LHCN-M2 (cell line): Measurements from ENCODE around the gene LMO7. TPM values are rescaled to one million over a fixed set of nuclear protein-coding genes. Genes with fewer than 3 reads are reported as not detected.

ENCODE experiments used
- DNase-seq: peaks from one replicate; pipeline ENCODE4 v3.0.0-alpha.2; 2012; ENCODE audit warnings: low read depth
- total RNA-seq: library from RNA; depleted of rRNA; stranded (reverse); fragments of >200 nt; gene quantifications from 2 replicates; pipeline ENCODE4 v1.2.3, GENCODE V29; 2014

Gene LMO7
- total RNA-seq, 1 experiment from 2014 or later = 395 TPM

DNA sequence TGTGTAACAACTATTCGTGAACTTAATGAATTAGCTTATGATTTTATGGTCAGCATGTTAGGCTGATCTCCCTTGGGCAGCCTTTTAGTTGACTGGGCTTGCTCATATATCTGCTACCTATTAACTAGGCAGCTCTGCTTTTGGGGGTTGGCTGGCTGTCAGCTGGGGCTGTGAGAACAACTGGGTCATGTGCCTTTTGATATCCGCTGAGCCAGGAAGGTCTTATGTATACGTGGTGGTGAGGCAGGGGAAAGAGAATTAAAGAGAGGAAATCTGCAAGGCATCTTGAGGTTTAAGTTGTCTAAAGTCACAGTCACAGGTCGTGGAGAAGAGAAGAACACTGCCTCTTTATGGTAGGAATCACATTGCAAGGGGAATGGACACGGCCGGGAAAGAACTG, 206.9 kb downstream of the LMO7 start:
- no peak for DNase-seq

DNA sequence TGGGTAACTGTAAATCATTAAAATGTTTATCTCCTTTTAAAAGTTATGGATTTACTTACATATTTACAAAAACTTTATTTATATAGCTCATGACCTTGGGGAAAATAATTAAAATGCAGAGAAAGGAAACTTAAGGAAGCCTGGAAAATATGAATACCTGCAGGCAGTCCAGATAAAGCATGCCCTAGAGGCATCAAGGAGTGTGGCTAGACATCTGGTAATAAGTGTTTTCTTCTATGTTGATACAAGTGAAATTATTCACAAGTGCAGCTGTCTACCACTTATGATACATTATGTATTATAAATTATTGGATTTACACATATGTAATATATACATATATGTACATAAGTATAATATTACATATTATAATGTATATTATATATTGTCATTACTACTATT, 207.9 kb downstream of the LMO7 start:
- DNase-seq = no peak

DNA sequence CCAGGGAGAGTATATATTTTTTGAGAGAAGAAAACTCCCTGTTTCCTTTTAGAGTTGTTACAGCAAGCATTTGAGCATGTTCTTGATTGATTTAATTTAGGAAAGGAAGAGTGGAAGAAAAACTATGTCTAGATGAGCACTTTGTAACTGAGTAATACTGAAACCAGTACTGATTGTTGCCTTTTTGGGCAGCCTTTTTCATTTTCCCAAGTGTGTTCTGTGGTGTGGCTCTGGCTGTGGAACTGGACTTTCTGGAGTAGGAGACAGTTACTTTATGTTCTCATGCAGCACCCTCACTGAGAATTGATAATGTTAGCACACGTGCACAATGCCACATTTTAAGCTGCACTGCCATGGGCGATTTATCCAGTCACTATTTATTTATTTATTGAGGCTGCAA, 211.5 kb downstream of the LMO7 start:
- no peak for DNase-seq

DNA sequence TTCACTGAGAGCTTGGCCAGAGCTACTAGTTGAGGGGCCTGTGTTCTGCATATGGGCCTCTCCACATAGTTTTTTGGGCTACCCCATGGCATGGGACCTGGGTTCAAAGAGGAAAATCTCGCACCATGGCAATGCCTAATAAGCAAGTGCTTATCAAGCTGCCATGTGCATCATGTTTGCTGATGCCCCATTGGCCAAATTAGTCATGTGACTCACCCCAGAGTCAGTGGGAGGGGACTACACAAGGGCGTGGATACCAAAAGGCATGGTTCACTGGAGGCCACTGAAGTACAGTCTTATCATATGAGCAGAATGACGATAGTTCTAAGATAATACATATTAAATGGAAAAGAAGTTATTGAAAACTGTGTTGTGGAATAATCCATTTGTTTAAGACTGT, 214.8 kb downstream of the LMO7 start:
- peak; percentile 36 for DNase-seq

DNA sequence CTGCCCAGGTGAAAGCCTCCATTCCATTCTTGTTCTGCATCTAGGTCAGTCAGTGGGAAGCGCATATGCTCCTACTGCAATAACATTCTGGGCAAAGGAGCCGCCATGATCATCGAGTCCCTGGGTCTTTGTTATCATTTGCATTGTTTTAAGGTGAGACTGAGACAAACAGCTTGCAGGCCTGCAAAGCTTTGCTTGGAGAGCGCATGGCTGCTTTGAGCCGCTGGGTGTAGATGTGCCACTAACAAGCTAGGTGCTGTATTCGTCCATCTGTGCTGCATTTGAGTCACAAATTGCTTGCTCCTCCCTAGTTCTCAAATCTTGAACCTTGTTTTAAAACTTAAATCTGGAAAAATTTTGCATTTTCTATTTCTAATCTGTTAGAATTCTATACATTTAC, 219.1 kb downstream of the LMO7 start:
- DNase-seq = no peak

DNA sequence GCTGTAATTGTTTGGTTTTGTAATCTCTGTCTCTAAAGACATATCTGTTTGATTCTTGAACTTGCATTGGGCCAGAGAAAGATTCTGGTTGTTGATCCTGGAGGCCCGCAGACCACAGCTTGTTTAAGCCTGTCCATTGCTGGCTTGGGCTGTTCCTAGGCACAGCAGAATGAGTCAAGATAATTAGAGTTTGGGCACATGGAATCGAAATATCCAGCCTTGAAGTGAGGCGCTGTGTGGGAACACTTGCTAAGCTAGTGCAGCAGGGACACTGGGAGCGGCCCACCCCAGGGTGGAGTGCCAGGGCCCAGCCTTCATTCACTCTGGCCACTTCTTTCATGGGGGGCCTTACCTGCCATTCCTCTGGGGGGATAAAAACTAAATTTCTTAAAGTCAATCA, 219.7 kb downstream of the LMO7 start:
- DNase-seq = no peak

DNA sequence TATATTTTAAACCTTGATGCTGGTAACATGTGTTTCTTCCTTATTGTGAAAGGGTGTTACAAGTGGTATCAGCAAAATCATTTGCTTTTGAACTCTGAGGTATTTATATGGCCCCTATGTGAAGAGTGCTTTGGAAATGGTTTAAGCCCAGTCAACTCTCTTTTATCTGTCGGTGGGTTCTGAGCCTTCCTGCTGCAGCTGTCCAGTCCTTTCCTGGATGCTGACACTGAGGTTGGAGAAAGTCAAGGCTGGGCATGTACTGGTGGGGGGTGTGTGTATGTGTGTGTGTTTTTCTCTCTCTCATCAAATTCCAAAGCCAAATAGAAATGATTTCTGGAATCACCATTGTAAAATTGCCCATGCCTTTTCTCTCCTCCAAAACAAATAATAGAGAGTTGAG, 221.2 kb downstream of the LMO7 start:
- DNase-seq = no peak

DNA sequence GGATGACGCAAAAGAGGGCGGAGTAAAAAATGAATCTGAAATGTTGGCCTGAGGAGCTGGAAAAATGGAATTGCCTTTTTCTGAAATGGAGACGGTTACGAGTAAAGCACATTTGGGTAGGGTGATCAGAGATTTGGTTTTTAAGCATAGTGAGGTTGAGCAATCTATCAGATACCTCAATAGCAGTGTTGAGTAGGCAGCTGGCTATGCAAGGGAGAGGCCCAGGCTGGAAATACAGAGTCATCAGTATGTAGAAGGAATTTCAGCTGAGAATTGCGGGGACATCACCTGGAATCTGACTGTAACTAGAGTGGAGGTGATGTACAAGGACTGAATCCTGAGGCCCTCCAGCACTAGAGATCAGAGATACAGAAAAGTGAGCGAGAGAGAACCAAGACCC, 224.8 kb downstream of the LMO7 start:
- no peak for DNase-seq

DNA sequence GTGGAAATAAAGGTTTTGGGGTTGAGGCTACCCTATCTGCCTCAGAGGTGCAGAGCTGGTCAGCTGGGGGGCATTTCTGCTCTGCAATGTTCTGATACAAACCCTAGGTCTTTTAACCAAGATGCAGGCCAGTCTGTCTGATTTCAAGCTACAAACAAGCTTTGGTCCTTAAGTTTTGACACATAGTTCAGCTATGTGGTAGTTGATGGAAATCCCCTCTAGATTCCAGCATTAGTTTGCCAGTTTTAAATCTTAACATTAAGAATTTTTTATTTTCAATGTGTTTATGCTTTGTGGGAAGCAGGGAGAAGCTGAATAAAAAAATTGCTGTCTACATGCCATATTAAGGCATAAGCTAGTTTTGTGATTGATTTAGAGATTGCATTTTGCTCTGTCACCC, 225.7 kb downstream of the LMO7 start:
- no peak for DNase-seq

DNA sequence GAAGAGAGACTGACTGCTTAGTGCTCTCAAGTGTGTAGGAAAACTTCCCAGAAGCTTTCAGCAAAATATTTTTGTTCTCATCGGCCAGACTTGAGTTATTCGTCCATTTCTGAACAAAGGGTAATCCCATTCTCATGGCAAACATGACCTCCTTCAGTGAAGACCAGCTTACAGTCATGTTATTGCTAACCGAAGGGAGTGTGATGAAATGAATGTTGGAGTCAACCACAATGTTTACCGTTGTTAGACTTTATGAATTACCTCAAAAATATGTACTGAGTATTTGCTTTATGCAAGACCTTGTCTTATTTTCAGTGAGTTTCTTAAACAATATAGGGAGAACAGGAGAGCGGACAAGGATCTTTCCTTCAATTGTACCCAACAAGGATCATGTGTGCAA, 228.6 kb downstream of the LMO7 start:
- peak; percentile 59 for DNase-seq

DNA sequence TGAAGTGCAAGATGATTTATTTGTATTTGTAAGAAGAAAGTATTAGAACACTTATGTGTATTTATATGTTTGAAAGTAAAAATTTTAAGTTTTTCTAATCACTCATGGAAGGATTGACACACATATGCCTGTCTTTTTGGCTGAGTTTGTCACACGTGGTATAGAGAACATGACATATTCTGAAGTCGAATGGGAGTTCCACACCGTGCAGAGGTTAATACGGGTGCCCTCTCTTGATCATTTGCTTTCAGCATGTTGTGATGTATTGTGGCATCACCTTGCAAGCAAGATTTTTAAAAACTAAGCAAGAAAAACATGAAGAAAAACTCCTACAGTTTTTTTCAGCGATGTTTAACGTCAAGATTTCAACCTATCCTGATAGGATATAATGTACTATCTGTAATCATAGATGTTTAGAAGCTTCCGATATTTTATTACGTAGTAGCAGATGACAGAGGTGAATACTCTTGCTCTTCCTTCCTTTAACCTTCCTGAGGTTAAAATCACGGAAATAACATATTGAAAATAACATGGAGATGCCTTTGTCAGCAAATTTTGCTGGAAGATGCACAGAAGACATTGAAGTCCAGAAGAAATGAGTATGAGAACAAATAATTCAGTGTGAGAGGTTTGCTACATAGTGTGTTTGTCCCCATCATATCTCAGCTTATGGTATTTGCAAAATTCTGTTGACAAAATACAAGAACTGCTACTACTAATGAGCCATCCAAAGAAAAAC, 231.4 kb downstream of the LMO7 start:
- DNase-seq = no peak

DNA sequence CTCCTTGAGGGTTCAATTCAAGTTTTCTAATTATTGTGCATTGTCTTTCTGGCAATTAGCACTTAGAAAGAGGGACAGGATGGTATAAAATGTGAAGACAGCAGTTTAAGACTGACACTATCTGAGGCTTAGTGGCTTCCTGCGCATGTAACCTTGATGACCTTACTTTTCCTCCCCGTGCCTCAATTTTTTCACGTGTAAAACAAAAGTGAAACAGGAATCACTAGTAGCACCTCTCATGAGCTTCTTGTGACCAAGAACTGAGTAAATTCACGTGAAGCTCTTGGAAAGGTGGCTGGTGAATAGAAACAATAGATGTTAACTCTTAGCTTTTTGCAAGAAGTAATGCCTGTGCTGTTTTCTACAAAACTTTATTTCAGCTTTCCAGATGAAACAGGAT, 233.9 kb downstream of the LMO7 start:
- DNase-seq = no peak

DNA sequence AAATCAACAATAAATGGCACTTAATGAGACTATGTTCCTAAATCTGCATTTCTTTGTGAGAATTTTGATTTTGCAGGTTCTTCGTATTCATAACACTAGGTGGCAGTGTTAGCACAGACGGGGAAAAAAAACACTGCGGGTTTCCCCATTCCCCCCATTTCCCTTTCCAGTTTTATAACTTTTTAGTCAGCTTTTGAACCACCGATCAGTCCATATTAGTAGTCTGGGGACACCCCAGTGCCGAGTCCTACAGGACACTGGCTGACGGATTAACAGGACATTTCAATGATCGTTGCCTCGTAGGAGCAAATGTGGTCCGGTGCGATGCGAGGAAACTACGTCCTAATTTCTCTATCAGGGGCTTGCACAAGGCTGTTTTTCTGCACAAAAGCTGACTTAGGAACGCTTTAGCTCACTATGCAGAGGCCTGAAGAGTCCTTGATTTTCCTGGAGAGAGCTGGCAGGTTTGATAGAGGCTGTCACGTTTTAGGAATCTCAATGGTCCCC, 234.3 kb downstream of the LMO7 start:
- peak; percentile 54 for DNase-seq

DNA sequence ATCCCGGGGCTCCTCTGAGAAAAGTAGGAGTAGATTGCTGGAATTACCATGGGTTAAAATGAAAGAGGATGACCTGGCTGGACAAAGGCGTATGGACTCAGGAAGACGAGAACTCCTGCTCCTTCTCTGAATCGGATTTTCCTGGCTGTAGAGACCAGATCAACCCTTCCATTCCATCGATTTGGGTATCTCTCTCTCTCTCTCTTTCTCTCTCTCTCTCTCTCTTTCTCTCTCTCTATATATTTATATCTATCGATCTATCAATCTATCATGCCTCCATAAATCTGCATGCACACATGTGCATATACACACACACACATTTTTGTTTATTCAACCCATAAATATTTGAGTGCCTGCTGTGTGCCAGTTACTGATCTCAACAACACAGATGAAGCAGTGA, 234.9 kb downstream of the LMO7 start:
- DNase-seq = no peak

DNA sequence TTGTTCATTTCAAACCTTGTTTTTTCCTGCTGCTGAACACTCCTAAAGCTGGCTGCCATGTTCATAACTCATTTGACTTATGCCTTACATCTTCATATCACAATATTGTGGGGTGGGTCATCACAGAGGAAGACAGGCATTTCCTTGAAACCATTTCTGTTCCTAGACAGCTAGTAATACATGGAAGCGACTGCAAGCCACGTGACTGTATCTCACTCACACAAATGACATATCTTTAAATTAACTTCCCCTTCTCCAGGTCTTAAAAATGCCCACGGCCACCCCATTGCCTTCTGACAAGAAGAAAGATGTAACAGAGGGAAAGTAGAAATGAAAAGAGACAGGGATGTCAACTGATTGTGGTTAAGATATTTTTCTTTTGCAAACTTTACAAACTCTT, 236.8 kb downstream of the LMO7 start:
- DNase-seq = no peak

DNA sequence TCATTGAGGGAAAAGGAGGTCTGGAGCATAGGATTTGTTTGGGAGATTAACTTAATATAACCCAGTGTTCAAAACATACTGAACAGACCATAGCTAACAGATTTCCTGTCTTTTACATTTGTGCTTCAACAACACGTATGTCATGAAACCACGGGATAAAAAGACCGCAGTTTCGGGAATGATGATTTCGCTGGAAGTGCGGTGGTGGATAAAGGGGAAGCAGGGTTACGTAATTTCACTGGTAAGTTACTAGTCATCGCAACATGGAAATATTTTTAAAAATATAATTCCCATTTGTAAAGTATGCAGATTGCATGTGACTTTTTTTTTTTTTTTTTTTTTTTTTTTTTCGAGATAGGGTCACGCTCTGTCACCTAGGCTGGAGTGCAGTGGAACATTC, 237.4 kb downstream of the LMO7 start:
- no peak for DNase-seq

DNA sequence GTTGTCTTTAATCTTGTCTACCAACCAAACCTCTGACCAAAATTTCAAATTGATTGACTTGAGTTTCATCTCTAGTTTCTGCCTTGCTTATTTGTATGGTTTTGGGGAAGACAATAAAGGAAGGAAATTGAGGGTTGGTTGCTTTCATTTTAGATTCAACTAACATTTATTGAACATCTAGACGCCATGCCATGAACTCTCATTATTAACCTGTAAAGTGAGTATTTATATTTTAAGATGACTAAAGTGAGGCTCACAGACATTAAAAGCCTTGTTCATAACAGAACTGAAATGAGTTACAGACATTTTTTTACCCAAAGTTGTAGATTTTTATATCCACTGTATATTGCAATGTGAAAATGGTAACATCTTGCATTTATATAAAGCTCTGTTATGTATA, 239.3 kb downstream of the LMO7 start:
- DNase-seq = no peak

DNA sequence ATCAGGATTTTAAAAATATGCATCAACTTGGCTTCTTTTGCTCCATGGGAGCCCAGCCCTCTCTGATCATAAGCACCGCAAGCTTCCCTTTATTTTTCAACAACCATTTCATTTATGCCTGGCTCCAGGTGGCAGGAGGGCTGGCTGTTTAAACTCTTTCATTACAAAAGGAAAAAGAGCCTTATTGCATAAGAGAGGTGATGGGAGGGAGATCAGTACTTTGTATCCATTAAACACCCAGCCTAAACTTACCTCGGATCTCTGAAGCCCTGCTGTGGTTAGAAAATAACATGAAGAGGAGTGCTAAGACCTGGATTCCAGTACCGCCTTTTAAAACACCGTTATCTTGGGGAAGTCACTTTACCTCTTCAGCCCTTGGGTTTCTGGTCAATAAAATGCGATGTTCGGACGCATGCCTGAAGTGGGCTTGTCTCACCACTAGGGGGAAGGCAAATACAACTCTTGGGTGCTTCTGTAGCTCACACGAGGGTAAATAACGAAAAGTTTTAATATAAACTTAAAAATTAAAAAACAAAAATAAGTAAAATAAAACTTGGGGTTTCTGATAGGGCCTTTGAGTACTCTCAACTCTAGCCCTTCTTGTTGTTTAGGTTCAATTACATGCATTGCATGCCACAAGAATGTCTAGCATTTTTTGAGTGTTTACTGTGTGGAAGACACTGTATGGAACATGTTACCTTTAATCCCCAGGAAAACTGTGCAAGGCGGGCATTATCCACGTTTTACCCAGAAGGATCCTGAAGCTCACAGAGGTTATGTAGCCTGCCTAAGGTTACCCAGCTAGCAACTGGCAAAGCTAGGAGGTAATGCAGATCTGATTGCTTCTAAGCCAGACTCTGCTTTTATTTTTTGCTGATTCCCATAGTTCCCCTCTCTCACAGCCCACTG, 240.3 kb downstream of the LMO7 start:
- DNase-seq = peak; percentile 68

DNA sequence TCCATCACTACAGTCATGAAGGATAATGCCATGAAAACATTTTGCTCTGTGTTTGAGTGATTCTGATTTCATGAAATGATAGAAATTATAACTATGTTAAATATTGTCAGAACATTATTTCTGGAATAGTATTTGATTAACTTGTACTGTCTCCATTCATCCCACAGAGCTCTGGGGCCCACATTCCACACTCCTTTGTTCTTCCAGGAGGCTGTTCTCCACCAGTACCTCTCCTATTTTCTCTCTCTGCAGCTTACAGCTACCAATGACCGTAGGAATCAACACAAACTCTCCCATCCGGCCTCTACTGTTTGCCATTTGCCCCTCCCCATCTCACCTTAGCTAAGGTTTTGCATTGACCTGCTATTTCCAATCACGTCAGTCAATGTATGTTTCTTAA, 240.9 kb downstream of the LMO7 start:
- DNase-seq = no peak

DNA sequence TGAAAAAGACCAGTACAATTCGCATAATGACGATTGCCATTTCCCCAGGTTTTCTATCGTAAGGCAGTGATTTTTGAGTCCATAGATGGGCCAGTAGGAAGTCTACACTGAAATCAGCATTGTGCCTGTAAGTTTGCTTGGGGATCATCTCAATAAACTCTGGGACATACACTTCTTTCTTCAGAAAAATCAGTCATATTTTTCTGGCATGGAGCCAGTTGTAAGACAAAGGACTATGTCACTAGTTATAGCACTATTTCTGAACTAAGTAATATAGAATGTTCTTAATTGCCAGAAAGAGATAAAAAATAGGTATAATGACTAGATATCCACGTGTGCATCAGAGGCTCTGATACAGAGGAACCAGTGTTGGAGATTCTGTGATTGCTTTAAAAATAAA, 243.5 kb downstream of the LMO7 start:
- no peak for DNase-seq

DNA sequence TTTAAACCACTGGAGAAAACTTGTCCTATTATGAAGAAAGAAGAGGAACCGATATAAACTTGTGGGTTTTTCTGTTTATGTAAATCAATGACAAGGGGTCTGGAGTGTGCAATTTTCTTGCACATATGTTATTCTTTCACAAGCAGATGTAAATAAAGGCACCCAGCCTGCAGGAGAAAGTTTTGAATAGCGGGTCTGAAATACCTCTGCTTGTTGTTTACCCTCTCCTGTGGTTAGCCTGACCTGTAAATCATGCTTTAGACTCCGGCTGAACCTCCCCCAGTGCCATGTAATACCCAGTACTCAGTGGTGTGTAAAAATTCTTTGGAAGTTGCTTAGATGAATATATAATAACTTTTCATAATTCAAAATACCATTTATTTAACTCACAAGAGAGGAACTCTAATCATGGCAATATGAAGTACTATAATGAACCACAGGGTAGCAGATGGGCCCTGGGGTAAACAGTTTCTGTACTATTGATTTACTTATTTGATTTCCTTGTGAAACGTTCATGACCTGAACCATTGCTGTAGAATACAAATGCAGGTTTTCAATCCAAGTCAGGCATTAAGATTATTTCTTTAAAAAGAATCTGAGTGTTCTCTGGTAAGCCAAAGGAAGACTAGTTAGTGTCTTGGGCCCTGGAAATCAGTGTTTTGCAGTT, 245.1 kb downstream of the LMO7 start:
- no peak for DNase-seq

DNA sequence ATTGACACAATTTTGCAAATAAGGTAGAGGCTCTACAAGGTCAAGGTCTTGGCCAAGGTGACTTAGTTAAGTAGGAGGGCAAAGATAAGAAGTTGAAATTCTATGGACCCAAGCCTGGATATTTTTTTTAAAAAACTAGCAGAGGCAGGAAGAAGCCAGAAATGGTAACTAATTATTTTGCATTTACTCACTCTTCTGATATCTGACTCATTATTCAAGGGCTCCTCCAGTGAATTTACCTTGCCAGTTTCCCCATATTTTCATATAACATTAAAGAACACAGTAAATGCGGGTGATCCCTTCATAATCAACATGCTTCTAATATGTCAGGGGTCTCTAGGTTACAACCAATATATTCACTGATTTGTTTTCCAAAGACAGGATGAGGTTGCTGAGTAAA, 246.1 kb downstream of the LMO7 start:
- no peak for DNase-seq
